Smooth muscle cell (in vitro differentiated cells): ENCODE measurements around the gene TCFL5. TPM values are rescaled to one million over a fixed set of nuclear protein-coding genes. Genes with fewer than 3 reads are reported as not detected.
"Not testable (repeated sequence)": the region's sequence is repeated elsewhere in the genome, so short reads cannot be mapped to it uniquely, and the experiment has no call there.

Experiments
- DNase-seq: peaks from one replicate; lab custom pipeline; 2025; ENCODE audit not compliant: unreplicated experiment; lab: John Stamatoyannopoulos, UW
- H2AFZ ChIP-seq: fragments of 200-600 bp; sonication (generic); 2 replicates; pipeline ENCODE4 v1.6.0; 2016; ENCODE audit warnings: antibody characterized with exemption, low read depth, mild to moderate bottlenecking
- H3F3A ChIP-seq: fragments of 200-600 bp; sonication (generic); 2 replicates; pipeline ENCODE4 v1.6.0; 2017; ENCODE audit warnings: antibody characterized with exemption, low read depth
- H3K27ac ChIP-seq: fragments of 200-600 bp; sonication (generic); 2 replicates; pipeline ENCODE4 v1.5.1; 2016; ENCODE audit warnings: low read depth, mild to moderate bottlenecking
- H3K27me3 ChIP-seq: fragments of 200-600 bp; sonication (generic); 2 replicates; pipeline ENCODE4 v1.6.1; 2016; ENCODE audit warnings: low read depth, mild to moderate bottlenecking
- H3K36me3 ChIP-seq: fragments of 200-600 bp; sonication (generic); 2 replicates; pipeline ENCODE4 v1.5.1; 2016; ENCODE audit warnings: low read depth
- H3K4me1 ChIP-seq: fragments of 200-600 bp; sonication (generic); 2 replicates; pipeline ENCODE4 v1.5.1; 2016; ENCODE audit warnings: low read depth
- H3K4me2 ChIP-seq: fragments of 200-600 bp; sonication (generic); 2 replicates; pipeline ENCODE4 v1.6.0; 2016; ENCODE audit warnings: mild to moderate bottlenecking
- H3K4me3 ChIP-seq: fragments of 200-600 bp; sonication (generic); 2 replicates; pipeline ENCODE4 v1.5.1; 2016; ENCODE audit warnings: mild to moderate bottlenecking
- H3K79me2 ChIP-seq: fragments of 200-600 bp; sonication (generic); 2 replicates; pipeline ENCODE4 v1.6.0; 2016; ENCODE audit warnings: low read depth, mild to moderate bottlenecking
- H3K9ac ChIP-seq: fragments of 200-600 bp; sonication (generic); 2 replicates; pipeline ENCODE4 v1.6.0; 2016; ENCODE audit warnings: low read depth
- H3K9me3 ChIP-seq: fragments of 200-600 bp; sonication (generic); replicated peaks from 2 replicates; pipeline ENCODE4 v1.5.1; 2016; ENCODE audit warnings: low read depth
- H4K20me1 ChIP-seq: fragments of 200-600 bp; sonication (generic); 2 replicates; pipeline ENCODE4 v1.6.0; 2016; ENCODE audit warnings: low read depth
- CTCF ChIP-seq: fragments of 200-600 bp; sonication (generic); IDR thresholded peaks from 2 replicates; pipeline ENCODE4 v1.5.1; 2017; ENCODE audit warnings: borderline replicate concordance, mild to moderate bottlenecking, antibody characterized with exemption; ENCODE audit not compliant: insufficient read depth, poor library complexity, severe bottlenecking
- WGBS: methylation state at CpG from one replicate; pipeline ENCODE4 v1.1.7; 2016; ENCODE audit warnings: low lambda C conversion rate; 5-methylcytosine and 5-hydroxymethylcytosine counted together
- polyA plus RNA-seq: library from polyadenylated mRNA; unstranded; fragments of >200 nt; fragmentation: Nextera tagmentation; extraction: Ambion mirVana; gene quantifications from 2 replicates; pipeline ENCODE4 v1.2.1, GENCODE V29; 2016
- total RNA-seq: library from RNA; depleted of rRNA; stranded (reverse); fragments of >200 nt; gene quantifications from 2 replicates; pipeline ENCODE4 v1.2.3, GENCODE V29; 2014

The TCFL5 gene
- total and polyA plus RNA-seq, 2 experiments from 2014 or later, result 9.5 to 12.5 TPM

- Histone ChIP-seq H3F3A (no peaks in the 10 kb centered on the region), H3K4me3 (no peak overlapping the region), H3K27ac (no peak overlapping the region), H2AFZ (no peak overlapping the region), H4K20me1 (peaks cover 29% of the 10 kb centered on the region), H3K79me2 (peaks cover 18% of the 10 kb centered on the region), H3K27me3 (no peaks in the 10 kb centered on the region), H3K36me3 (no peaks in the 10 kb centered on the region), H3K4me1 (peaks cover 15% of the 10 kb centered on the region), H3K9ac (no peak overlapping the region), H3K9me3 (no peaks in the 10 kb centered on the region), H3K4me2 (no peak overlapping the region)
- TF ChIP-seq CTCF, result no peak
- 94% methylated on average over 25 of the region's 25 CpGs for WGBS
- DNase-seq, result no peak
Observed at GRCh38 chr20:62856931-62857619, 4.5 kb downstream of the TCFL5 start.

- Histone ChIP-seq H3K36me3 (no peaks in the 10 kb centered on the region), H4K20me1 (peaks cover 45% of the 10 kb centered on the region), H3K4me1 (peaks cover 9% of the 10 kb centered on the region), H3K4me3 (no peak overlapping the region), H3K27ac (no peak overlapping the region), H3K9ac (no peak overlapping the region), H3K27me3 (no peaks in the 10 kb centered on the region), H3K4me2 (no peak overlapping the region), H3K79me2 (peaks cover 18% of the 10 kb centered on the region), H3K9me3 (no peaks in the 10 kb centered on the region), H2AFZ (no peak overlapping the region), H3F3A (no peaks in the 10 kb centered on the region)
- no peak for DNase-seq
- whole genome bisulfite sequencing, result 96% methylated on average over 5 of the region's 5 CpGs
- TF ChIP-seq CTCF, result no peak
Observed at GRCh38 chr20:62855120-62855519, 6.5 kb downstream of the TCFL5 start.

- 93% methylated on average over 13 of the region's 13 CpGs for WGBS
- H3K79me2 ChIP-seq, result peaks cover 8% of the 10 kb centered on the region
- no peak for TF ChIP-seq CTCF
- H3F3A ChIP-seq, result no peaks in the 10 kb centered on the region
- H3K4me2 ChIP-seq, result no peak overlapping the region
- H3K9ac ChIP-seq, result no peak overlapping the region
- no peak for DNase-seq
- H2AFZ ChIP-seq, result no peak overlapping the region
- H3K4me1 ChIP-seq, result no peaks in the 10 kb centered on the region
- H4K20me1 ChIP-seq, result peaks cover 36% of the 10 kb centered on the region
- H3K4me3 ChIP-seq, result no peak overlapping the region
- H3K36me3 ChIP-seq, result no peaks in the 10 kb centered on the region
- H3K9me3 ChIP-seq, result no peaks in the 10 kb centered on the region
- H3K27ac ChIP-seq, result no peak overlapping the region
- no peaks in the 10 kb centered on the region for H3K27me3 ChIP-seq
Observed at GRCh38 chr20:62854121-62854520, 7.5 kb downstream of the TCFL5 start.

GRCh38 chr20:62853304-62853703 is 8.3 kb downstream of the TCFL5 start:
- not testable (repeated sequence) for H3K4me3 ChIP-seq, H3K36me3 ChIP-seq, H3K79me2 ChIP-seq, H3K4me2 ChIP-seq, H3F3A ChIP-seq, H3K27ac ChIP-seq, H3K9me3 ChIP-seq, H3K27me3 ChIP-seq, H2AFZ ChIP-seq, DNase-seq, H3K4me1 ChIP-seq, H3K9ac ChIP-seq
- 98% methylated on average over 6 of the region's 6 CpGs for WGBS
- peaks cover 32% of the 10 kb centered on the region for H4K20me1 ChIP-seq
